IMR-90 (cell line): Measurements from ENCODE around the gene NIPAL1. TPM values are rescaled to one million over a fixed set of nuclear protein-coding genes. Genes with fewer than 3 reads are reported as not detected.

ENCODE experiments used
- ATAC-seq: fragments of 200-7000 bp; cut with Tn5 transposase; 2 replicates; pipeline ENCODE4 v1.9.1; 2020; ENCODE audit warnings: low read depth, mild to moderate bottlenecking, moderate library complexity
- BruUV-seq: library from RNA; stranded (reverse); fragments of 400-500 nt; replicated peaks from 2 replicates; lab custom pipeline; 2021; lab: Mats Ljungman, UMichigan
- CTCF ChIA-PET: fragments of 300-600 bp; formaldehyde crosslinking; extraction: SDS; loops from one replicate; lab custom pipeline; 2021; ENCODE audit warnings: antibody characterized with exemption; lab: Yijun Ruan, JAX
- POLR2A ChIA-PET: fragments of 300-600 bp; sonication (Branson Sonifier 250); formaldehyde crosslinking; loops from one replicate; lab custom pipeline; 2022; ENCODE audit warnings: antibody characterized with exemption; ENCODE audit not compliant: unreplicated experiment; lab: Charles Lee
- DNase-seq: peaks from one replicate; pipeline ENCODE4 v3.0.0; 2013
- H2AFZ ChIP-seq: replicated peaks from 2 replicates; pipeline ENCODE3; 2013; ENCODE audit warnings: low read length, mild to moderate bottlenecking; ENCODE audit not compliant: poor library complexity
- H2AK5ac ChIP-seq: 2 replicates; pipeline ENCODE4 v1.6.1; 2013; ENCODE audit warnings: low read depth, low read length, inconsistent platforms
- H2AK9ac ChIP-seq: replicated peaks from 2 replicates; pipeline ENCODE3; 2013; ENCODE audit warnings: mild to moderate bottlenecking, low read depth, low read length, moderate library complexity; ENCODE audit not compliant: poor library complexity
- H2BK120ac ChIP-seq: 2 replicates; pipeline ENCODE4 v1.6.1; 2013; ENCODE audit warnings: low read depth, low read length, inconsistent platforms
- H2BK15ac ChIP-seq: 3 replicates; pipeline ENCODE4 v1.6.1; 2013; ENCODE audit warnings: low read depth, low read length, inconsistent platforms
- H2BK20ac ChIP-seq: 2 replicates; pipeline ENCODE4 v1.6.1; 2013; ENCODE audit warnings: low read depth, mild to moderate bottlenecking, inconsistent platforms, low read length, moderate library complexity
- H2BK5ac ChIP-seq: 2 replicates; pipeline ENCODE4 v1.6.1; 2013; ENCODE audit warnings: mild to moderate bottlenecking, low read depth, low read length, inconsistent platforms; ENCODE audit not compliant: poor library complexity, severe bottlenecking
- H3K14ac ChIP-seq: replicated peaks from 2 replicates; pipeline ENCODE4 v1.6.1; 2013; ENCODE audit warnings: low read depth, low read length, inconsistent platforms
- H3K18ac ChIP-seq: 2 replicates; pipeline ENCODE4 v1.6.1; 2013; ENCODE audit warnings: low read depth, low read length, control low read depth
- H3K23ac ChIP-seq: 2 replicates; pipeline ENCODE4 v1.6.1; 2013; ENCODE audit warnings: low read depth, low read length, inconsistent platforms
- H3K27ac ChIP-seq: 2 replicates; pipeline ENCODE4 v1.5.1; 2013; ENCODE audit warnings: mild to moderate bottlenecking, control low read depth, low read length; ENCODE audit not compliant: insufficient read depth
- H3K27me3 ChIP-seq: 2 replicates; pipeline ENCODE4 v1.6.1; 2013; ENCODE audit warnings: low read length; ENCODE audit not compliant: control insufficient read depth, insufficient read depth
- H3K36me3 ChIP-seq: 2 replicates; pipeline ENCODE4 v1.6.1; 2013; ENCODE audit warnings: low read length, mixed read lengths; ENCODE audit not compliant: control insufficient read depth, insufficient read depth
- H3K4ac ChIP-seq: 2 replicates; pipeline ENCODE4 v1.6.1; 2013; ENCODE audit warnings: low read depth, low read length, inconsistent platforms
- H3K4me1 ChIP-seq: 2 replicates; pipeline ENCODE4 v1.6.1; 2013; ENCODE audit warnings: low read length, mixed read lengths; ENCODE audit not compliant: control insufficient read depth, insufficient read depth
- H3K4me2 ChIP-seq: 2 replicates; pipeline ENCODE4 v1.6.1; 2013; ENCODE audit warnings: low read depth, mild to moderate bottlenecking, control low read depth, low read length, moderate library complexity
- H3K4me3 ChIP-seq: 2 replicates; pipeline ENCODE4 v1.5.1; 2013; ENCODE audit warnings: low read depth, mild to moderate bottlenecking, control low read depth, low read length, moderate library complexity; ENCODE audit not compliant: insufficient read depth
- H3K56ac ChIP-seq: 2 replicates; pipeline ENCODE4 v1.6.1; 2013; ENCODE audit warnings: low read length, inconsistent platforms; ENCODE audit not compliant: insufficient read depth; ENCODE audit errors: extremely low read depth
- H3K79me1 ChIP-seq, 2 experiments: 2 replicates each; pipeline ENCODE4 v1.6.1; 2013; ENCODE audit warnings: low read length in 2 of 2, inconsistent platforms in 1 of 2, low read depth in 1 of 2
- H3K9ac ChIP-seq: 2 replicates; pipeline ENCODE4 v1.6.1; 2013; ENCODE audit warnings: low read depth, low read length, control low read depth
- H3K9me1 ChIP-seq: 2 replicates; pipeline ENCODE4 v1.6.1; 2013; ENCODE audit warnings: low read length, inconsistent platforms; ENCODE audit not compliant: insufficient read depth
- H3K9me3 ChIP-seq: 2 replicates; pipeline ENCODE4 v1.6.1; 2013; ENCODE audit warnings: low read length; ENCODE audit not compliant: control insufficient read depth, insufficient read depth
- H4K20me1 ChIP-seq: 2 replicates; pipeline ENCODE4 v1.6.1; 2013; ENCODE audit warnings: low read length, inconsistent platforms; ENCODE audit not compliant: insufficient read depth
- H4K5ac ChIP-seq: 2 replicates; pipeline ENCODE4 v1.6.1; 2013; ENCODE audit warnings: mild to moderate bottlenecking, low read depth, low read length, control low read depth
- H4K8ac ChIP-seq, 2 experiments: 2 replicates each; pipeline ENCODE4 v1.6.1; 2013; ENCODE audit warnings: low read depth in 2 of 2, low read length in 2 of 2, control low read depth in 1 of 2, inconsistent platforms in 1 of 2
- H4K91ac ChIP-seq: 2 replicates; pipeline ENCODE4 v1.6.1; 2013; ENCODE audit warnings: low read depth, low read length, inconsistent platforms; ENCODE audit not compliant: insufficient read depth
- BHLHE40 ChIP-seq: fragments of 150-350 bp; IDR thresholded peaks from 2 replicates; pipeline ENCODE4 v1.6.1; 2016; ENCODE audit warnings: mild to moderate bottlenecking, low read depth, low read length
- CHD1 ChIP-seq: IDR thresholded peaks from 2 replicates; pipeline ENCODE4 v1.6.1; 2012; ENCODE audit warnings: low read depth, low read length, improper control_type of control experiment
- CTCF ChIP-seq: conservative IDR thresholded peaks from 2 replicates; pipeline ENCODE4 v1.5.1; 2012; ENCODE audit warnings: mild to moderate bottlenecking, low read depth, low read length, improper control_type of control experiment
- ELK1 ChIP-seq: fragments of 150-350 bp; IDR thresholded peaks from 2 replicates; pipeline ENCODE4 v1.6.1; 2016; ENCODE audit warnings: low read depth, mild to moderate bottlenecking, low read length, moderate library complexity, borderline replicate concordance
- MAZ ChIP-seq: IDR thresholded peaks from 2 replicates; pipeline ENCODE4 v1.6.1; 2012; ENCODE audit warnings: low read depth, mild to moderate bottlenecking, low read length, improper control_type of control experiment, moderate library complexity, borderline replicate concordance
- MXI1 ChIP-seq: IDR thresholded peaks from 2 replicates; pipeline ENCODE4 v1.6.1; 2012; ENCODE audit warnings: low read depth, mild to moderate bottlenecking, low read length, moderate library complexity, borderline replicate concordance
- NFE2L2 ChIP-seq: fragments of 150-350 bp; IDR thresholded peaks from 2 replicates; pipeline ENCODE4 v1.6.1; 2016; ENCODE audit warnings: low read depth, mild to moderate bottlenecking, low read length
- POLR2A ChIP-seq: IDR thresholded peaks from 2 replicates; pipeline ENCODE4 v1.6.1; 2012; ENCODE audit warnings: mild to moderate bottlenecking, low read depth, low read length
- RAD21 ChIP-seq: IDR thresholded peaks from 2 replicates; pipeline ENCODE4 v1.6.1; 2012; ENCODE audit warnings: low read length, improper control_type of control experiment
- RCOR1 ChIP-seq: IDR thresholded peaks from 2 replicates; pipeline ENCODE4 v1.6.1; 2012; ENCODE audit warnings: mild to moderate bottlenecking, low read length, improper control_type of control experiment; ENCODE audit not compliant: insufficient replicate concordance
- RFX5 ChIP-seq: IDR thresholded peaks from 2 replicates; pipeline ENCODE4 v1.8.0; 2012; ENCODE audit warnings: low read depth, mild to moderate bottlenecking, low read length, moderate library complexity
- SMC3 ChIP-seq: fragments of 150-350 bp; IDR thresholded peaks from 2 replicates; pipeline ENCODE4 v1.6.1; 2016; ENCODE audit warnings: low read depth, mild to moderate bottlenecking, antibody characterized with exemption, low read length, moderate library complexity
- WGBS, 2 experiments: methylation state at CpG; one replicate each; pipeline versions ENCODE4 v1.1.5 to v1.1.7; 2013; ENCODE audit warnings: missing lambda C conversion rate in 2 of 2; ENCODE audit not compliant: insufficient read length in 1 of 2; ENCODE audit errors: extremely low coverage in 2 of 2; 5-methylcytosine and 5-hydroxymethylcytosine counted together
- dilution Hi-C: fragments of 300-500 bp; cut with HindIII; formaldehyde crosslinking; loops from one replicate; pipeline ENCODE4 v1.14.3; 2018; ENCODE audit warnings: low sequenced_read_pairs; ENCODE audit not compliant: unreplicated experiment
- in situ Hi-C: fragments of 300-500 bp; cut with MboI; formaldehyde crosslinking; loops from 3 replicates; pipeline ENCODE4 v1.14.3; 2019; ENCODE audit warnings: low sequenced_read_pairs, inconsistent platforms, mixed read lengths
- intact Hi-C: fragments of 100-400 bp; cut with micrococcal nuclease; formaldehyde crosslinking; loops from 2 replicates; pipeline ENCODE4 v1.10.0; 2022
- polyA plus RNA-seq, 3 experiments: library from polyadenylated mRNA; depleted of rRNA; stranded (reverse); fragments of >200 nt; gene quantifications; 2 replicates each; pipeline ENCODE4 v1.2.3, GENCODE V29; 2012; ENCODE audit warnings: low replicate concordance in 1 of 3
- total RNA-seq: library from RNA; depleted of rRNA; stranded (reverse); fragments of >200 nt; gene quantifications from 2 replicates; pipeline ENCODE4 v1.2.3, GENCODE V29; 2012

Gene NIPAL1
- total and polyA plus RNA-seq, 2 of the 4 experiments (the other 2 are of a cell fraction), result 0.89 to 1.1 TPM

GRCh38 chr4:48021100-48021499 is 4.5 kb downstream of the NIPAL1 start:
- in situ Hi-C loops, result no loop called here
- WGBS, 2 experiments, result no CpG with 5 or more reads among the region's 1 CpG

More at GRCh38 chr4:48021100-48021499, 4.5 kb downstream of the NIPAL1 start:
- H3K4me3 ChIP-seq, result no peak overlapping the region
- no peaks in the 10 kb centered on the region; the same call in 1 of the 2 replicates for H3K9me1 ChIP-seq
- H3K79me1 ChIP-seq, result no peaks in the 10 kb centered on the region
- no peaks in the 10 kb centered on the region for H4K20me1 ChIP-seq
- no peak overlapping the region for H3K4me2 ChIP-seq
- POLR2A ChIA-PET, result no interaction called here
- no peak overlapping the region for H2BK15ac ChIP-seq
- no peak for TF ChIP-seq POLR2A
- TF ChIP-seq MXI1, result no peak
- no peak for TF ChIP-seq RCOR1
- no peak for TF ChIP-seq MAZ
- no peak for TF ChIP-seq SMC3
- no peak for TF ChIP-seq NFE2L2
- no peak for TF ChIP-seq CHD1
- TF ChIP-seq CTCF, result no peak
- TF ChIP-seq BHLHE40, result no peak
- no peak for TF ChIP-seq RAD21
- TF ChIP-seq ELK1, result no peak
- TF ChIP-seq RFX5, result no peak
- H3K36me3 ChIP-seq, result no peaks in the 10 kb centered on the region
- ATAC-seq, result no peak
- no peak overlapping the region for H3K56ac ChIP-seq
- H2AK9ac ChIP-seq, result no peak overlapping the region
- H3K9ac ChIP-seq, result no peak overlapping the region
- no peak overlapping the region for H3K14ac ChIP-seq
- no peak overlapping the region for H4K91ac ChIP-seq
- no peaks in the 10 kb centered on the region for H3K9me3 ChIP-seq
- H2BK5ac ChIP-seq, result no peak overlapping the region
- H4K8ac ChIP-seq, result no peak overlapping the region
- H3K4ac ChIP-seq, result no peak overlapping the region
- dilution Hi-C loops, result no loop called here
- H2AFZ ChIP-seq, result no peak overlapping the region
- intact Hi-C loops, result no loop called here
- no peak overlapping the region for H2BK20ac ChIP-seq
- H3K23ac ChIP-seq, result no peak overlapping the region
- H2BK120ac ChIP-seq, result no peak overlapping the region
- DNase-seq, result no peak
- no peak overlapping the region for H3K27ac ChIP-seq
- no peak overlapping the region for H2AK5ac ChIP-seq
- H3K4me1 ChIP-seq, result no peaks in the 10 kb centered on the region
- BruUV-seq, result no TSS peak
- H4K5ac ChIP-seq, result no peak overlapping the region
- H3K27me3 ChIP-seq, result peaks cover 12% of the 10 kb centered on the region; the same call in 1 of the 2 replicates
- no peak overlapping the region for H3K18ac ChIP-seq
- CTCF ChIA-PET, result no interaction called here
